Osteoblast (primary cell): Measurements from ENCODE around the gene ASB18. TPM values are rescaled to one million over a fixed set of nuclear protein-coding genes. Genes with fewer than 3 reads are reported as not detected.

ENCODE experiments used
- DNase-seq: peaks from one replicate; pipeline ENCODE4 v3.0.0; 2011; ENCODE audit warnings: low spot score, mixed read lengths; ENCODE audit not compliant: insufficient read length; ENCODE audit errors: missing footprints
- H2AFZ ChIP-seq: 2 replicates; pipeline ENCODE4 v1.6.0; 2011; ENCODE audit warnings: mild to moderate bottlenecking, low read length
- H3K27ac ChIP-seq: 2 replicates; pipeline ENCODE4 v1.5.1; 2011; ENCODE audit warnings: mild to moderate bottlenecking, low read depth, low read length, moderate library complexity
- H3K27me3 ChIP-seq: 2 replicates; pipeline ENCODE4 v1.6.0; 2012; ENCODE audit warnings: mild to moderate bottlenecking, control low read depth, inconsistent platforms, low read length, moderate library complexity; ENCODE audit not compliant: insufficient read depth
- H3K36me3 ChIP-seq: 2 replicates; pipeline ENCODE4 v1.5.1; 2011; ENCODE audit warnings: mild to moderate bottlenecking, low read length, control low read depth, moderate library complexity; ENCODE audit not compliant: insufficient read depth
- H3K4me1 ChIP-seq: 2 replicates; pipeline ENCODE4 v1.5.1; 2011; ENCODE audit warnings: mild to moderate bottlenecking, low read length, control low read depth, moderate library complexity; ENCODE audit not compliant: insufficient read depth
- H3K4me2 ChIP-seq: 2 replicates; pipeline ENCODE4 v1.6.0; 2011; ENCODE audit warnings: mild to moderate bottlenecking, low read length; ENCODE audit not compliant: insufficient read depth
- H3K4me3 ChIP-seq: fragments of 200-600 bp; sonication (generic); 3 replicates; pipeline ENCODE4 v1.5.1; 2012; ENCODE audit warnings: mild to moderate bottlenecking, low read length, inconsistent platforms; ENCODE audit not compliant: insufficient read depth
- H3K79me2 ChIP-seq: 2 replicates; pipeline ENCODE4 v1.6.0; 2012; ENCODE audit warnings: mild to moderate bottlenecking, low read length, control low read depth, inconsistent platforms; ENCODE audit not compliant: insufficient read depth
- H3K9me3 ChIP-seq: 2 replicates; pipeline ENCODE4 v1.5.1; 2011; ENCODE audit warnings: low read depth, low read length, control low read depth
- H4K20me1 ChIP-seq: 2 replicates; pipeline ENCODE4 v1.6.0; 2012; ENCODE audit warnings: mild to moderate bottlenecking, low read length, control low read depth; ENCODE audit not compliant: insufficient read depth
- CTCF ChIP-seq: IDR thresholded peaks from 2 replicates; pipeline ENCODE4 v1.5.1; 2011; ENCODE audit warnings: mild to moderate bottlenecking, low read depth, low read length, moderate library complexity; ENCODE audit errors: extremely low read depth
- total RNA-seq: library from RNA; depleted of rRNA; stranded (reverse); fragments of >200 nt; gene quantifications from 2 replicates; pipeline ENCODE4 v1.2.3, GENCODE V29; 2012

The ASB18 gene
- total RNA-seq, 1 donor = not detected

GRCh38 chr2:236286873-236287545 is 22.8 kb upstream of the ASB18 start:
- H3K79me2 ChIP-seq = no peaks in the 10 kb centered on the region
- H3K4me3 ChIP-seq = no peak overlapping the region
- no peaks in the 10 kb centered on the region for H4K20me1 ChIP-seq
- H3K36me3 ChIP-seq = no peaks in the 10 kb centered on the region
- TF ChIP-seq CTCF = no peak
- H3K27ac ChIP-seq = no peak overlapping the region
- H3K9me3 ChIP-seq = no peaks in the 10 kb centered on the region
- DNase-seq = no peak
- H3K4me2 ChIP-seq = no peak overlapping the region
- no peaks in the 10 kb centered on the region for H3K27me3 ChIP-seq
- H2AFZ ChIP-seq = no peak overlapping the region
- no peaks in the 10 kb centered on the region for H3K4me1 ChIP-seq

- no peak overlapping the region for H2AFZ ChIP-seq
- no peak for DNase-seq
- H3K4me3 ChIP-seq = no peak overlapping the region
- no peak overlapping the region for H3K4me2 ChIP-seq
- H3K27me3 ChIP-seq = no peaks in the 10 kb centered on the region
- no peaks in the 10 kb centered on the region for H3K36me3 ChIP-seq
- H3K9me3 ChIP-seq = no peaks in the 10 kb centered on the region
- no peaks in the 10 kb centered on the region for H4K20me1 ChIP-seq
- no peaks in the 10 kb centered on the region for H3K79me2 ChIP-seq
- H3K4me1 ChIP-seq = no peaks in the 10 kb centered on the region
- no peak overlapping the region for H3K27ac ChIP-seq
- no peak for TF ChIP-seq CTCF
Observed at GRCh38 chr2:236284208-236284607, 20.0 kb upstream of the ASB18 start.

GRCh38 chr2:236282406-236282805 is 18.2 kb upstream of the ASB18 start:
- Histone ChIP-seq H3K36me3 (no peaks in the 10 kb centered on the region), H3K4me1 (no peaks in the 10 kb centered on the region), H4K20me1 (no peaks in the 10 kb centered on the region), H3K27ac (no peak overlapping the region), H2AFZ (no peak overlapping the region), H3K79me2 (no peaks in the 10 kb centered on the region), H3K9me3 (no peaks in the 10 kb centered on the region), H3K27me3 (no peaks in the 10 kb centered on the region), H3K4me3 (no peak overlapping the region), H3K4me2 (no peak overlapping the region)
- no peak for DNase-seq
- no peak for TF ChIP-seq CTCF

- Histone ChIP-seq H3K79me2 (no peaks in the 10 kb centered on the region), H2AFZ (no peak overlapping the region), H3K27ac (no peak overlapping the region), H3K4me2 (no peak overlapping the region), H3K27me3 (no peaks in the 10 kb centered on the region), H3K4me3 (no peak overlapping the region), H4K20me1 (no peaks in the 10 kb centered on the region), H3K36me3 (no peaks in the 10 kb centered on the region), H3K9me3 (no peaks in the 10 kb centered on the region), H3K4me1 (no peaks in the 10 kb centered on the region)
- DNase-seq = no peak
- TF ChIP-seq CTCF = no peak
Observed at GRCh38 chr2:236281423-236281822, 17.2 kb upstream of the ASB18 start.
